Astrocyte of the spinal cord (primary cell): ENCODE results near the gene PLA2G2C.
"Not testable (repeated sequence)": the region's sequence is repeated elsewhere in the genome, so short reads cannot be mapped to it uniquely, and the experiment has no call there.

Source experiments
- DNase-seq: peaks from one replicate; pipeline ENCODE4 v3.0.0; 2011; ENCODE audit warnings: low read depth, low spot score
- H3K4me3 ChIP-seq: 2 replicates; pipeline ENCODE4 v1.5.1; 2011; ENCODE audit warnings: low read depth, mild to moderate bottlenecking, low read length, moderate library complexity
- CTCF ChIP-seq: IDR thresholded peaks from 2 replicates; pipeline ENCODE4 v1.5.1; 2012; ENCODE audit warnings: low read depth, mild to moderate bottlenecking, low read length, inconsistent platforms
- in situ Hi-C: cut with HindIII; loops from 2 replicates; pipeline ENCODE4 v1.10.0; 2017; ENCODE audit warnings: low sequenced_read_pairs

Gene PLA2G2C

DNA sequence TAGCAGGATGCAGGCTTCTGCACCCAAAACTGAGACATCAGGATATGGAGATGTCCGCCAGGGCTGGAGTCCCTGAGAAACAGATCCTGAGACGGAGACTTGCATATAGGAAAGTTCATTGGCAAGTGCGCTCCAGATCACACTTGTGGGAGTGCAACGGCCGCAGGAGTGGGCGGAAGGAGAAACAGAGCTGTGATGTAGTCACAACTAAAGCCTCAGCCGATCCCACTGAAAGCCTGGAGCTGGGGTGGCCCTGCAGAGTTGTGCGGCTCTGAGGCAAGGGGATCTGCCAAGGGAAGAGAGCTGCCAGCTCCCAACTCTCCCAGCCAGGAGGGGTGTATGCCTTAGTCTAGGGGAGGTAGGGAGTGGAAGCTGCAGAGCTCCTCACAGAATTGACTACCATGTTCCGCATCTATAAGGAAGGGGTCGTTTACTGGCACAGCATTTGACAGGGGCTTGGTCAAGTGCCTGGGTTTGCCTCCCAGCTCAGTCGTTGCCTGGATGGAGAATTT is 42.1 kb upstream of the PLA2G2C start:
- no peak for TF ChIP-seq CTCF
- in situ Hi-C loops = no loop called here
- no peak for DNase-seq
- H3K4me3 ChIP-seq = no peak overlapping the region

GRCh38 chr1:20227704-20228103 is 41.4 kb upstream of the PLA2G2C start:
- no peak for DNase-seq
- in situ Hi-C loops = no loop called here
- no peak for TF ChIP-seq CTCF
- no peak overlapping the region for H3K4me3 ChIP-seq

GRCh38 chr1:20224546-20224945 is 38.2 kb upstream of the PLA2G2C start:
- in situ Hi-C loops = no loop called here
- TF ChIP-seq CTCF = no peak

DNA sequence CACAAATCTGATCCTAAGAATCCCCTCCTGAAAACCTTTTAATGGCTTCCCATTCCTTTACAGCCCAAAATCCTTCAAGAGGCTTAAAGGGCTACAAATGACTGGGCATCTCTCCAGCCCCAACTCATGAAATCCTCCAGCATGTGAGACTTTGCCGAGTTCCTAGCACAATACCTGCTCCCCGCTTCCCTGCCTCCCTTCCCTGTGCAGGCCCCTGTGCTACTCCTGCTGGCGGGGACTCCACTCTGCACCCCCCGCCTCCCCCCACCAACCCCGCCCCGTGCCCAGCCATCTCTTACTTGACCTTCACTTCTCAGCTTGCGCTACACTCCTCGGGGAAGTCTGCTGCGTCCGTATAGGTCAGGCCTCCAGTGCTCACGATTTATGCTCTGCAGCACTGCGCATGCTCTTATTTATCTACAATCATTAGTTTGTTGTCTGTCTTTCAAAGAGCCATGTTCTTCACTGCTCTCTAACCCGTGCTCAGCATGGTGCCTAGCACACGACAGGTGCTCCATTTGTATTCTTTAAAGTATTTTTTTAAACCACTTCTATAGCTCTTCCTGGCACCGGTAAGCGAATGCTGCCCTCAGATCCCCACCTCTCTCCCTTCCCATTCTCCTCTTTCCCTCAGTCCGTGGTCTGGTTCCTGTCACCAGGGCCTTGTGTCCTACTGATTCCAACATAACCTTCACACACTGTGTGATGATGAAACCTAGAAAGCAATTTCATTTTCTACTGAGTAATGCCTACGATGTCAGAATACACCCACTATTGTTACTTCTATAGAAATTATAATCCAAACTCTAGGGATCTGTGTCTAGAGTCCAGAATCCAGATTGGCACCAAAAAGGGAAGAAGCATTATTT is 37.5 kb upstream of the PLA2G2C start:
- in situ Hi-C loops = no loop called here
- DNase-seq = no peak

More at GRCh38 chr1:20224546-20224945, 38.2 kb upstream of the PLA2G2C start:
- DNase-seq = no peak
- no peak overlapping the region for H3K4me3 ChIP-seq

GRCh38 chr1:20223106-20223505 is 36.8 kb upstream of the PLA2G2C start:
- in situ Hi-C loops = no loop called here
- no peak overlapping the region for H3K4me3 ChIP-seq
- no peak for TF ChIP-seq CTCF
- DNase-seq = no peak

More for the DNA sequence above, 37.5 kb upstream of the PLA2G2C start:
- no peak overlapping the region for H3K4me3 ChIP-seq
- no peak for TF ChIP-seq CTCF

DNA sequence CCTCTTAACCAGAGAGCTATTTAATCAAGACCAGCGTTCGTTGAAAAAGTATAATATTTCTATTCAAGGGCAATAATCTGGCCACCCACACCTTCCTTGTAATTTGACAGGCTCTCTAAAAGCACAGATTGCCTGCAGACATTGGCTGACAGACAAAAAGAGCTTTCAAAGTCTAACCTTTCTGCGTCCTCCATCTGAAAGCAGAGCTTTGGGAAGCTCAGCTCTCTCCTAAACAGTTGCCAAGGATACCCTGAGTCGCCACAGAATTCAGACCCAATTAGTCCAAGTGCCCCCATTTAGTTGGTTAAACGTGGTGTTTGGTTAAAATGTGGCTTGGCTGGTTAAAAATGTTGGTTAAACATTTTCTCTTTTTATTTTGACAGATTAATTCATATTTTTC is 33.7 kb upstream of the PLA2G2C start:
- DNase-seq = no peak
- in situ Hi-C loops = no loop called here
- H3K4me3 ChIP-seq = no peak overlapping the region
- TF ChIP-seq CTCF = no peak

GRCh38 chr1:20219053-20219452 is 32.7 kb upstream of the PLA2G2C start:
- in situ Hi-C loops, DNase-seq, H3K4me3 ChIP-seq: not testable (repeated sequence)
